GM10248 (cell line): ENCODE results near the gene ATF5.
A peak's percentile ranks its signal among the peaks of the same experiment; 100 is the strongest.

Source experiments
- CTCF ChIA-PET: fragments of 300-600 bp; sonication (Branson Sonifier 250); formaldehyde crosslinking; extraction: SDS; loops from one replicate; lab custom pipeline; 2021; ENCODE audit warnings: antibody characterized with exemption; lab: Yijun Ruan, JAX
- POLR2A ChIA-PET: fragments of 350-650 bp; sonication (Branson Sonifier 250); formaldehyde crosslinking; extraction: SDS; loops from one replicate; lab custom pipeline; 2020; ENCODE audit warnings: antibody characterized with exemption; lab: Yijun Ruan, JAX
- DNase-seq: peaks from one replicate; pipeline ENCODE4 v3.0.0; 2012; ENCODE audit errors: extremely low spot score
- CTCF ChIP-seq: IDR thresholded peaks from 2 replicates; pipeline ENCODE4 v1.5.1; 2012; ENCODE audit warnings: mild to moderate bottlenecking, low read depth; ENCODE audit errors: extremely low read depth, missing control alignments, control extremely low read depth

ATF5 gene

DNA sequence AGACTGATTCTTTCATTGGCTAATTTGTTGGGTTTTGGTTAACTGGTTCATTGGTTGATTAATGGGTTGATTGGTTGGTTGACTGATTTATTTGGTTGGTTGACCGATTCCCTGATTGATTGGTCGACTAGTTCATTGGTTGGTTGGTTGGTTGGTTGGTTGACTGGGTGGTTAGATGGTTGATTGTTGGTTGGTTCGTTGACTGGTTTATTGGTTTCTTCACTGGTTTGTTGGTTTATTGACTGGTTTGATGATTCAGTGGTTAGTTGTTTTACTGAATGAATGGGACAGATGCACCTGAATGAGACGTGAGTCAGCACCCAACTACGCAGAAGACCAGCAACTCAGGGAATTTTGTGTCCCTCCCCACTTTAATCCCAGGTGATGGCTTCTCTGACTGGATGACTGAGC lies 3.0 kb downstream of the ATF5 start:
- ChIA-PET CTCF (no interaction called here), POLR2A (no interaction called here)
- no peak for DNase-seq

GRCh38 chr19:49932731-49933131 lies 3.7 kb downstream of the ATF5 start:
- ChIA-PET CTCF (no interaction called here), POLR2A (interaction anchor here (0.6 kb wide), 1 partner anchor 382 kb away, joined by 4 read pairs; no protein-coding TSS in a partner anchor)
- no peak for DNase-seq
- TF ChIP-seq CTCF: no peak

More for the DNA sequence above, 3.0 kb downstream of the ATF5 start:
- no peak for TF ChIP-seq CTCF

DNA sequence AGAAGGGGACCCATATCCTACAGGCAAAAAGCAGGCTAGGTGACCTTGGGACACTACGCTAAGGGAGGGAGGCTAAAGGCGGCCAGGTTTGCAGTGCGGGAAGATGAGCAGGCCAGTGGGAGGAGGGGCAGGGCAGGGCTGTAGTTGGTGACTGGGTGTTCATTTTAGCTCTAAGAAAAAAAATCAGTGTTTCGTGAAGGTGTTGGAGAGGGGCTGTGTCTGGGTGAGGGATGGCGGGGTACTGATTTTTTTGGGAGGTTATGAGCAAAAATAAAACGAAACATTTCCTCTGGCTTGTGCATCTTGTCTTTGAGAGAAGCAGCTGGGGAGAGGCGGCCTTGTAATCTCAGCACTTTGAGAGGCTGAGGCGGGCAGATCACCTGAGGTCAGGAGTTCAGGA lies 4.6 kb downstream of the ATF5 start:
- ChIA-PET POLR2A (interaction anchor here (0.6 kb wide), 1 partner anchor 381 kb away, joined by 4 read pairs; no protein-coding TSS in a partner anchor), CTCF (interaction anchor here (0.8 to 2.0 kb wide), 3 partner anchors 21 to 202 kb away, joined by 3 to 5 read pairs (median 4); no protein-coding TSS in a partner anchor)
- DNase-seq: no peak
- TF ChIP-seq CTCF: no peak

GRCh38 chr19:49936549-49936948 lies 7.5 kb downstream of the ATF5 start:
- ChIA-PET CTCF (interaction anchor here (1.8 to 4.1 kb wide), 3 partner anchors 17 to 67 kb away, joined by 7 to 29 read pairs (median 17); no protein-coding TSS in a partner anchor), POLR2A (interaction anchor here (1.2 kb wide), 1 partner anchor 18 kb away, joined by 3 read pairs; no protein-coding TSS in a partner anchor)
- TF ChIP-seq CTCF: no peak
- DNase-seq: no peak

DNA sequence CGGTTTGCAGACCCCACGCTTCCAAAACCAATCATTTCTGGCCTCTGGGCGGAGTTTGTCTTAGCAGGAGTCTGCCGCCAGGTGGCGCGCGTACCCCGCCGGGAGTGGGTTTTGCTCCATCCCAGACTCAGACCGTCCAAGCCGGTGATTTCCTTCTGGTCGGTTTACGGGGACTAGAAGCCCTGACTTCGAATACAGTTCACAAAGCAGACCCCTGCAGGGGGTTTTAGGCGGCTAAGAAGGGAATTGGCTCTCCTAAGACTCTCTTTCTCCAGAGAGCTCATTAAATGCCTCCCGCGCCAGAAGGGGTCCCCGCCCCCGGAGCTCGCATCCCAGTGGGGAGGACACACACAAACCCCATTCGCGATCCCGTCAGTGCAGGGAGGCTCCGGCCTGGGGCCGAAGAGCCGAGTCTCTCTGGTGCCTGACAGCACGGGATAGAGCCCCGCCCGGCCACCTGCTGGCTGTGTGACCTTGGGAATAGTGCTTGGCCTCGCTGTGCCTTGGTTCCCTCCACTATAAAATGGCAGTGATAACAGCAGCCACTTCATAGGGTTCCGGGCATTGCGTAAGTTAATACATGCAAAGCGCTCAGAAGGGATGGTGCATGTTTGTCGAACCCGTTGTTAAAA lies 8.9 kb downstream of the ATF5 start:
- peak; percentile 86 for DNase-seq
- ChIA-PET CTCF (interaction anchor here (1.1 to 4.1 kb wide), 16 partner anchors 8 to 198 kb away, joined by 3 to 29 read pairs (median 5); partner anchors contain the start of gene ATF5), POLR2A (interaction anchor here (0.6 kb wide), 1 partner anchor 88 kb away, joined by 3 read pairs; the partner anchor contains the start of gene ZNF473)
- TF ChIP-seq CTCF: peak; percentile 92

DNA sequence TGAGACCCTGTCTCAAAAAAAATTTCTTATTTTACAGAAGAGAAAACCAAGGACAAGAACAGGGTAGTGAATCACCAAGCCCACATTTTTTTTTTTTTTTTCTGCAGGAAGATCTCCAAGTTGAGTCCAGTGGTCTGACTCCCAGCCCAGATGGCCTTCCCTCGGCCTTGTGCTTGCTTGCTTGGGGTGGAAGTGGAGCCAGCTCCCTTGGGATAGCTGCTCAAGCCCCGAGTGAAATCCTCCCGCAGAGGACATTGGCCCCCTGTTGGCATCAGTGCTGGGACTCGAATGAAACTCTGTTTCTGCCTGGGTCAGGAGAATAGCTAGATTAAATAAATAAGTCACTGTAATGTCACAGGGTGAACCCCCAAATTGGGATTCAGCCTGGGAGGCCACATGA lies 9.7 kb downstream of the ATF5 start:
- TF ChIP-seq CTCF: no peak
- POLR2A ChIA-PET: interaction anchor here (0.7 kb wide), 1 partner anchor 521 kb away, joined by 4 read pairs; no protein-coding TSS in a partner anchor
- no peak for DNase-seq
- CTCF ChIA-PET: interaction anchor here (1.1 to 4.1 kb wide), 10 partner anchors 8 to 197 kb away, joined by 3 to 29 read pairs (median 7); partner anchors contain the start of gene ATF5
